Measurements from ENCODE around the gene CD101. TPM values are rescaled to one million over a fixed set of nuclear protein-coding genes. Genes with fewer than 3 reads are reported as not detected.
"Not testable (repeated sequence)": the region's sequence is repeated elsewhere in the genome, so short reads cannot be mapped to it uniquely, and the experiment has no call there.

Gene CD101
- total RNA-seq, 2 experiments from 2014 or later = 28.6 to 34.4 TPM

- no peak for ATAC-seq
- no peak for DNase-seq
- ChIA-PET POLR2A (no interaction called here), CTCF (no interaction called here)
- no peaks in the 10 kb centered on the region for H3K9me3 Mint-ChIP-seq (ENCODE audit: insufficient read depth)
- H3K27me3 Mint-ChIP-seq (ENCODE audit: low read depth) = peaks cover 13% of the 10 kb centered on the region
- H3K27ac Mint-ChIP-seq = no peak overlapping the region
- H3K4me3 Mint-ChIP-seq = no peak overlapping the region
- H3K4me1 Mint-ChIP-seq (ENCODE audit: low read depth) = no peaks in the 10 kb centered on the region
- no peaks in the 10 kb centered on the region for H3K36me3 Mint-ChIP-seq (ENCODE audit: low read depth)
Measured at GRCh38 chr1:116971258-116971860, 30.2 kb upstream of the CD101 start.

GRCh38 chr1:116971965-116972673 is 29.4 kb upstream of the CD101 start:
- H3K4me3 Mint-ChIP-seq = no peak overlapping the region
- POLR2A ChIA-PET = interaction anchor here (1.1 kb wide), 1 partner anchor 30 kb away, joined by 3 read pairs; no protein-coding TSS in a partner anchor
- H3K36me3 Mint-ChIP-seq (ENCODE audit: low read depth) = no peaks in the 10 kb centered on the region
- CTCF ChIA-PET = no interaction called here
- H3K27ac Mint-ChIP-seq = no peak overlapping the region
- DNase-seq (no peak), ATAC-seq (no peak)
- H3K9me3 Mint-ChIP-seq (ENCODE audit: insufficient read depth) = no peaks in the 10 kb centered on the region
- H3K4me1 Mint-ChIP-seq (ENCODE audit: low read depth) = no peaks in the 10 kb centered on the region
- peaks cover 9% of the 10 kb centered on the region for H3K27me3 Mint-ChIP-seq (ENCODE audit: low read depth)

- H3K27ac Mint-ChIP-seq = no peak overlapping the region
- POLR2A ChIA-PET = interaction anchor here (1.1 kb wide), 1 partner anchor 29 kb away, joined by 3 read pairs; no protein-coding TSS in a partner anchor
- no peaks in the 10 kb centered on the region for H3K4me1 Mint-ChIP-seq (ENCODE audit: low read depth)
- no peak overlapping the region for H3K4me3 Mint-ChIP-seq
- CTCF ChIA-PET = no interaction called here
- no peak for ATAC-seq
- no peaks in the 10 kb centered on the region for H3K36me3 Mint-ChIP-seq (ENCODE audit: low read depth)
- no peak for DNase-seq
- H3K27me3 Mint-ChIP-seq (ENCODE audit: low read depth) = peaks cover 12% of the 10 kb centered on the region
- H3K9me3 Mint-ChIP-seq (ENCODE audit: insufficient read depth) = no peaks in the 10 kb centered on the region
Measured at GRCh38 chr1:116972674-116973030, 28.9 kb upstream of the CD101 start.

- not testable (repeated sequence) for H3K4me1 Mint-ChIP-seq (ENCODE audit: low read depth)
- H3K27me3 Mint-ChIP-seq (ENCODE audit: low read depth) = peaks cover 13% of the 10 kb centered on the region
Measured at GRCh38 chr1:116980309-116980708, 21.3 kb upstream of the CD101 start.

GRCh38 chr1:116981521-116982037 is 20.0 kb upstream of the CD101 start:
- Mint-ChIP-seq H3K36me3 (ENCODE audit: low read depth) (no peaks in the 10 kb centered on the region), H3K27me3 (ENCODE audit: low read depth) (peaks cover 8% of the 10 kb centered on the region), H3K4me1 (ENCODE audit: low read depth) (peaks cover 17% of the 10 kb centered on the region), H3K9me3 (ENCODE audit: insufficient read depth) (no peaks in the 10 kb centered on the region), H3K27ac (no peak overlapping the region), H3K4me3 (no peak overlapping the region)
- DNase-seq (no peak), ATAC-seq (no peak)
- ChIA-PET CTCF (interaction anchor here (1.5 kb wide), 1 partner anchor 407 kb away, joined by 3 read pairs; no protein-coding TSS in a partner anchor), POLR2A (no interaction called here)

More at GRCh38 chr1:116980309-116980708, 21.3 kb upstream of the CD101 start:
- POLR2A ChIA-PET; CTCF ChIA-PET; H3K4me3 Mint-ChIP-seq; ATAC-seq; DNase-seq; H3K36me3 Mint-ChIP-seq (ENCODE audit: low read depth); H3K27ac Mint-ChIP-seq; H3K9me3 Mint-ChIP-seq (ENCODE audit: insufficient read depth): not testable (repeated sequence)

- Mint-ChIP-seq H3K9me3 (ENCODE audit: insufficient read depth) (no peaks in the 10 kb centered on the region), H3K4me1 (ENCODE audit: low read depth) (peaks cover 26% of the 10 kb centered on the region), H3K27ac (no peak overlapping the region), H3K36me3 (ENCODE audit: low read depth) (no peaks in the 10 kb centered on the region), H3K4me3 (no peak overlapping the region), H3K27me3 (ENCODE audit: low read depth) (peaks cover 5% of the 10 kb centered on the region)
- CTCF ChIA-PET = interaction anchor here (1.5 kb wide), 1 partner anchor 10 kb away, joined by 3 read pairs; no protein-coding TSS in a partner anchor
- DNase-seq (no peak), ATAC-seq (no peak)
- POLR2A ChIA-PET = no interaction called here
Measured at GRCh38 chr1:116982319-116983004, 19.1 kb upstream of the CD101 start.

GRCh38 chr1:116983112-116983511 is 18.4 kb upstream of the CD101 start:
- CTCF ChIA-PET = interaction anchor here (1.5 kb wide), 1 partner anchor 9 kb away, joined by 3 read pairs; no protein-coding TSS in a partner anchor
- H3K36me3 Mint-ChIP-seq (ENCODE audit: low read depth) = no peaks in the 10 kb centered on the region
- H3K27me3 Mint-ChIP-seq (ENCODE audit: low read depth) = peaks cover 5% of the 10 kb centered on the region
- ATAC-seq (no peak), DNase-seq (no peak)
- H3K27ac Mint-ChIP-seq = no peak overlapping the region
- H3K4me3 Mint-ChIP-seq = no peak overlapping the region
- H3K4me1 Mint-ChIP-seq (ENCODE audit: low read depth) = peaks cover 32% of the 10 kb centered on the region
- H3K9me3 Mint-ChIP-seq (ENCODE audit: insufficient read depth) = no peaks in the 10 kb centered on the region
- POLR2A ChIA-PET = interaction anchor here (1.1 kb wide), 1 partner anchor 77 kb away, joined by 3 read pairs; the partner anchor contains the start of gene TTF2

- DNase-seq (no peak), ATAC-seq (no peak)
- CTCF ChIA-PET = interaction anchor here (1.1 kb wide), 1 partner anchor 20 kb away, joined by 3 read pairs; no protein-coding TSS in a partner anchor
- H3K36me3 Mint-ChIP-seq (ENCODE audit: low read depth) = no peaks in the 10 kb centered on the region
- peaks cover 5% of the 10 kb centered on the region for H3K27me3 Mint-ChIP-seq (ENCODE audit: low read depth)
- no peak overlapping the region for H3K27ac Mint-ChIP-seq
- H3K4me1 Mint-ChIP-seq (ENCODE audit: low read depth) = peaks cover 36% of the 10 kb centered on the region
- POLR2A ChIA-PET = interaction anchor here (0.6 to 1.1 kb wide), 2 partner anchors 76 to 1061 kb away, joined by 3 read pairs; partner anchors contain the start of gene TTF2
- H3K9me3 Mint-ChIP-seq (ENCODE audit: insufficient read depth) = no peaks in the 10 kb centered on the region
- H3K4me3 Mint-ChIP-seq = no peak overlapping the region
Measured at GRCh38 chr1:116983678-116984077, 17.9 kb upstream of the CD101 start.

GRCh38 chr1:116984406-116985160 is 17.0 kb upstream of the CD101 start:
- DNase-seq = no peak
- Mint-ChIP-seq H3K36me3 (ENCODE audit: low read depth) (no peaks in the 10 kb centered on the region), H3K27me3 (ENCODE audit: low read depth) (no peaks in the 10 kb centered on the region), H3K27ac (no peak overlapping the region), H3K4me1 (ENCODE audit: low read depth) (peaks cover 37% of the 10 kb centered on the region), H3K4me3 (no peak overlapping the region), H3K9me3 (ENCODE audit: insufficient read depth) (no peaks in the 10 kb centered on the region)
- ChIA-PET CTCF (interaction anchor here (1.1 kb wide), 1 partner anchor 19 kb away, joined by 3 read pairs; no protein-coding TSS in a partner anchor), POLR2A (no interaction called here)
- ATAC-seq = no peak

- Mint-ChIP-seq H3K9me3 (ENCODE audit: insufficient read depth) (no peaks in the 10 kb centered on the region), H3K27ac (peak overlapping the region; percentile 88), H3K36me3 (ENCODE audit: low read depth) (no peaks in the 10 kb centered on the region), H3K27me3 (ENCODE audit: low read depth) (no peaks in the 10 kb centered on the region), H3K4me1 (ENCODE audit: low read depth) (peaks cover 43% of the 10 kb centered on the region), H3K4me3 (peak overlapping the region; percentile 56)
- DNase-seq = peak; percentile 38
- ATAC-seq = peak; percentile 61
- POLR2A ChIA-PET = interaction anchor here (0.6 to 1.5 kb wide), 12 partner anchors 13 to 248 kb away, joined by 3 to 6 read pairs (median 4); partner anchors contain the start of genes CD101, CD2 and TTF2
- CTCF ChIA-PET = interaction anchor here (0.9 to 1.9 kb wide), 12 partner anchors 10 to 253 kb away, joined by 3 to 12 read pairs (median 4); partner anchors contain the start of gene CD101
Measured at GRCh38 chr1:116986421-116987255, 14.9 kb upstream of the CD101 start.

All from activated CD8-positive, alpha-beta T cell treated with anti-CD3 and anti-CD28 coated beads, Interleukin-2, amount 10 ng/mL, durations not matched to agents 7 days and 5 days (primary cell).